GM10248 (cell line): ENCODE measurements around the gene TNFAIP8L1.

Experiments
- CTCF ChIA-PET: fragments of 300-600 bp; sonication (Branson Sonifier 250); formaldehyde crosslinking; extraction: SDS; loops from one replicate; lab custom pipeline; 2021; ENCODE audit warnings: antibody characterized with exemption; lab: Yijun Ruan, JAX
- POLR2A ChIA-PET: fragments of 350-650 bp; sonication (Branson Sonifier 250); formaldehyde crosslinking; extraction: SDS; loops from one replicate; lab custom pipeline; 2020; ENCODE audit warnings: antibody characterized with exemption; lab: Yijun Ruan, JAX
- DNase-seq: peaks from one replicate; pipeline ENCODE4 v3.0.0; 2012; ENCODE audit errors: extremely low spot score
- CTCF ChIP-seq: IDR thresholded peaks from 2 replicates; pipeline ENCODE4 v1.5.1; 2012; ENCODE audit warnings: mild to moderate bottlenecking, low read depth; ENCODE audit errors: extremely low read depth, missing control alignments, control extremely low read depth

TNFAIP8L1 gene

GRCh38 chr19:4636151-4636717 is 3.1 kb upstream of the TNFAIP8L1 start:
- peak; percentile 78 for TF ChIP-seq CTCF
- CTCF ChIA-PET, result interaction anchor here (0.6 to 3.5 kb wide), 50 partner anchors 9 to 375 kb away, joined by 3 to 102 read pairs (median 4); partner anchors contain the start of genes PLIN5 and SEMA6B
- POLR2A ChIA-PET, result no interaction called here
- DNase-seq, result peak; percentile 87

GRCh38 chr19:4636761-4637160 is 2.6 kb upstream of the TNFAIP8L1 start:
- CTCF ChIA-PET, result interaction anchor here (0.6 to 3.5 kb wide), 42 partner anchors 8 to 370 kb away, joined by 3 to 102 read pairs (median 4); partner anchors contain the start of gene SEMA6B
- DNase-seq, result no peak
- no peak for TF ChIP-seq CTCF
- POLR2A ChIA-PET, result no interaction called here

- DNase-seq, result no peak
- TF ChIP-seq CTCF, result no peak
- POLR2A ChIA-PET, result interaction anchor here (0.7 kb wide), 1 partner anchor 14 kb away, joined by 3 read pairs; no protein-coding TSS in a partner anchor
- CTCF ChIA-PET, result interaction anchor here (1.1 to 3.5 kb wide), 7 partner anchors 11 to 115 kb away, joined by 3 to 102 read pairs (median 27); no protein-coding TSS in a partner anchor
These were observed 999 bp upstream of the TNFAIP8L1 start for GRCh38 chr19:4638317-4638716.

- TF ChIP-seq CTCF, result no peak
- ChIA-PET CTCF (interaction anchor here (1.0 to 1.4 kb wide), 3 partner anchors 63 to 151 kb away, joined by 3 to 5 read pairs (median 3); partner anchors contain the start of gene FEM1A), POLR2A (interaction anchor here (0.9 kb wide), 1 partner anchor 377 kb away, joined by 4 read pairs; no protein-coding TSS in a partner anchor)
- DNase-seq, result peak; percentile 45
These were observed 373 bp downstream of the TNFAIP8L1 start for GRCh38 chr19:4639531-4640246.

- CTCF ChIA-PET, result interaction anchor here (1.0 to 1.4 kb wide), 3 partner anchors 64 to 151 kb away, joined by 3 to 5 read pairs (median 3); partner anchors contain the start of gene FEM1A
- POLR2A ChIA-PET, result interaction anchor here (0.6 to 0.9 kb wide), 2 partner anchors 296 to 377 kb away, joined by 4 to 6 read pairs; no protein-coding TSS in a partner anchor
- DNase-seq, result no peak
- no peak for TF ChIP-seq CTCF
These were observed 1.1 kb downstream of the TNFAIP8L1 start for GRCh38 chr19:4640247-4641000.

- TF ChIP-seq CTCF, result no peak
- no peak for DNase-seq
- CTCF ChIA-PET, result interaction anchor here (1.0 kb wide), 1 partner anchor 8 kb away, joined by 3 read pairs; no protein-coding TSS in a partner anchor
- POLR2A ChIA-PET, result no interaction called here
These were observed 1.8 kb downstream of the TNFAIP8L1 start for GRCh38 chr19:4641132-4641531.
